HG03378 (cell line): ENCODE measurements around the gene RASSF10.
"Not testable (repeated sequence)": the region's sequence is repeated elsewhere in the genome, so short reads cannot be mapped to it uniquely, and the experiment has no call there.

Source experiments
- ATAC-seq: cut with Tn5 transposase; IDR thresholded peaks from one replicate; pipeline ENCODE4 v1.9.1; 2021; ENCODE audit warnings: mild to moderate bottlenecking, moderate library complexity; ENCODE audit not compliant: unreplicated experiment

RASSF10 gene

GRCh38 chr11:13019313-13019712, 10.2 kb downstream of the RASSF10 start:
- ATAC-seq: no peak

GRCh38 chr11:13023423-13023822, 14.3 kb downstream of the RASSF10 start:
- no peak for ATAC-seq

- no peak for ATAC-seq
Observed at GRCh38 chr11:13026722-13027121, 17.6 kb downstream of the RASSF10 start.

GRCh38 chr11:13028322-13028721, 19.2 kb downstream of the RASSF10 start:
- ATAC-seq: no peak

GRCh38 chr11:13029872-13030271, 20.8 kb downstream of the RASSF10 start:
- no peak for ATAC-seq

GRCh38 chr11:13030857-13031256, 21.7 kb downstream of the RASSF10 start:
- ATAC-seq: no peak

- no peak for ATAC-seq
Observed at GRCh38 chr11:13031349-13031748, 22.2 kb downstream of the RASSF10 start.

- ATAC-seq: no peak
Observed at GRCh38 chr11:13033760-13034533, 24.8 kb downstream of the RASSF10 start.

GRCh38 chr11:13035711-13036110, 26.6 kb downstream of the RASSF10 start:
- ATAC-seq: no peak

GRCh38 chr11:13036235-13036634, 27.1 kb downstream of the RASSF10 start:
- ATAC-seq: no peak

- ATAC-seq: no peak
Observed at GRCh38 chr11:13038366-13038765, 29.2 kb downstream of the RASSF10 start.

GRCh38 chr11:13039126-13039525, 30.0 kb downstream of the RASSF10 start:
- no peak for ATAC-seq

GRCh38 chr11:13040969-13041561, 31.9 kb downstream of the RASSF10 start:
- ATAC-seq: no peak

- no peak for ATAC-seq
Observed at GRCh38 chr11:13042873-13043342, 33.8 kb downstream of the RASSF10 start.

- ATAC-seq: no peak
Observed at GRCh38 chr11:13043912-13044628, 35.0 kb downstream of the RASSF10 start.

GRCh38 chr11:13045089-13045488, 36.0 kb downstream of the RASSF10 start:
- ATAC-seq: not testable (repeated sequence)

GRCh38 chr11:13045734-13046133, 36.6 kb downstream of the RASSF10 start:
- no peak for ATAC-seq

GRCh38 chr11:13046637-13047570, 37.8 kb downstream of the RASSF10 start:
- no peak for ATAC-seq

GRCh38 chr11:13047884-13048283, 38.8 kb downstream of the RASSF10 start:
- ATAC-seq: no peak

- no peak for ATAC-seq
Observed at GRCh38 chr11:13051257-13051656, 42.1 kb downstream of the RASSF10 start.

- ATAC-seq: no peak
Observed at GRCh38 chr11:13052130-13052571, 43.0 kb downstream of the RASSF10 start.
